ENCODE data around the gene HOXC13. TPM values are rescaled to one million over a fixed set of nuclear protein-coding genes. Genes with fewer than 3 reads are reported as not detected.

The HOXC13 gene
- total RNA-seq, 2 experiments from 2014 or later, result 0.06 TPM; not detected in 1

- H3K36me3 ChIP-seq (ENCODE audit: insufficient read depth, low read length), result no peaks in the 10 kb centered on the region
- no peaks in the 10 kb centered on the region for H3K9me2 ChIP-seq (ENCODE audit: insufficient read depth, low read length)
- DNase-seq (ENCODE audit: low spot score), result no peak
- H3K9me3 ChIP-seq (ENCODE audit: low read length), result no peaks in the 10 kb centered on the region
- TF ChIP-seq EZH2phosphoT487 (IDR thresholded peaks at IDR 0.05; ENCODE audit: borderline replicate concordance, low read depth, low read length), result no peak
- peak; percentile 39; the same call in 1 of the 2 replicates for TF ChIP-seq CTCF (conservative IDR thresholded peaks at IDR 0.05; ENCODE audit: low read length)
- H4K20me1 ChIP-seq (ENCODE audit: insufficient read depth, low read length), result no peaks in the 10 kb centered on the region
- ChIA-PET CTCF (ENCODE audit: unreplicated experiment) (no interaction called here), POLR2A (no interaction called here)
- no TSS peak for BruUV-seq (replicated peaks)
- H2AFZ ChIP-seq (ENCODE audit: low read length), result no peak overlapping the region
- H3K4me3 ChIP-seq (ENCODE audit: low read depth, low read length, poor library complexity, severe bottlenecking), result no peak overlapping the region
- H3K79me2 ChIP-seq (ENCODE audit: insufficient read depth, low read depth, low read length), result no peaks in the 10 kb centered on the region
- peaks cover 42% of the 10 kb centered on the region for H3K4me1 ChIP-seq (ENCODE audit: insufficient read depth, low read length, poor library complexity, severe bottlenecking)
- no peak overlapping the region for H3K27ac ChIP-seq (ENCODE audit: low read depth, low read length, poor library complexity, severe bottlenecking)
- no peak overlapping the region for H3K4me2 ChIP-seq (ENCODE audit: low read length)
- intact Hi-C loops (cut with micrococcal nuclease; ENCODE audit: unreplicated experiment), result loop anchor here (10.0 kb wide), 2 partner anchors 187 to 277 kb away; no protein-coding TSS in a partner anchor
Observed at GRCh38 chr12:53981634-53982565, 43.3 kb downstream of the HOXC13 start.

- BruUV-seq (replicated peaks), result no TSS peak
- no peak overlapping the region for H2AFZ ChIP-seq (ENCODE audit: low read length)
- intact Hi-C loops (cut with micrococcal nuclease; ENCODE audit: unreplicated experiment), result loop anchor here (10.0 kb wide), 2 partner anchors 188 to 278 kb away; no protein-coding TSS in a partner anchor
- CTCF ChIA-PET (ENCODE audit: unreplicated experiment), result no interaction called here
- no peaks in the 10 kb centered on the region for H3K79me2 ChIP-seq (ENCODE audit: insufficient read depth, low read depth, low read length)
- H3K9me2 ChIP-seq (ENCODE audit: insufficient read depth, low read length), result no peaks in the 10 kb centered on the region
- no peaks in the 10 kb centered on the region for H3K9me3 ChIP-seq (ENCODE audit: low read length)
- DNase-seq (ENCODE audit: low spot score), result no peak
- no peak overlapping the region for H3K27ac ChIP-seq (ENCODE audit: low read depth, low read length, poor library complexity, severe bottlenecking)
- POLR2A ChIA-PET, result no interaction called here
- no peaks in the 10 kb centered on the region for H4K20me1 ChIP-seq (ENCODE audit: insufficient read depth, low read length)
- H3K36me3 ChIP-seq (ENCODE audit: insufficient read depth, low read length), result no peaks in the 10 kb centered on the region
- H3K4me3 ChIP-seq (ENCODE audit: low read depth, low read length, poor library complexity, severe bottlenecking), result no peak overlapping the region
- TF ChIP-seq EZH2phosphoT487 (IDR thresholded peaks at IDR 0.05; ENCODE audit: borderline replicate concordance, low read depth, low read length) (no peak), CTCF (conservative IDR thresholded peaks at IDR 0.05; ENCODE audit: low read length) (no peak)
- H3K4me1 ChIP-seq (ENCODE audit: insufficient read depth, low read length, poor library complexity, severe bottlenecking), result peaks cover 41% of the 10 kb centered on the region
- no peak overlapping the region for H3K4me2 ChIP-seq (ENCODE audit: low read length)
Observed at GRCh38 chr12:53982648-53983567, 44.3 kb downstream of the HOXC13 start.
